Measurements from ENCODE around the gene GPR25. TPM values are rescaled to one million over a fixed set of nuclear protein-coding genes. Genes with fewer than 3 reads are reported as not detected.

GPR25 gene, protein sequence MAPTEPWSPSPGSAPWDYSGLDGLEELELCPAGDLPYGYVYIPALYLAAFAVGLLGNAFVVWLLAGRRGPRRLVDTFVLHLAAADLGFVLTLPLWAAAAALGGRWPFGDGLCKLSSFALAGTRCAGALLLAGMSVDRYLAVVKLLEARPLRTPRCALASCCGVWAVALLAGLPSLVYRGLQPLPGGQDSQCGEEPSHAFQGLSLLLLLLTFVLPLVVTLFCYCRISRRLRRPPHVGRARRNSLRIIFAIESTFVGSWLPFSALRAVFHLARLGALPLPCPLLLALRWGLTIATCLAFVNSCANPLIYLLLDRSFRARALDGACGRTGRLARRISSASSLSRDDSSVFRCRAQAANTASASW
- not detected in 2 replicates for total RNA-seq

DNA sequence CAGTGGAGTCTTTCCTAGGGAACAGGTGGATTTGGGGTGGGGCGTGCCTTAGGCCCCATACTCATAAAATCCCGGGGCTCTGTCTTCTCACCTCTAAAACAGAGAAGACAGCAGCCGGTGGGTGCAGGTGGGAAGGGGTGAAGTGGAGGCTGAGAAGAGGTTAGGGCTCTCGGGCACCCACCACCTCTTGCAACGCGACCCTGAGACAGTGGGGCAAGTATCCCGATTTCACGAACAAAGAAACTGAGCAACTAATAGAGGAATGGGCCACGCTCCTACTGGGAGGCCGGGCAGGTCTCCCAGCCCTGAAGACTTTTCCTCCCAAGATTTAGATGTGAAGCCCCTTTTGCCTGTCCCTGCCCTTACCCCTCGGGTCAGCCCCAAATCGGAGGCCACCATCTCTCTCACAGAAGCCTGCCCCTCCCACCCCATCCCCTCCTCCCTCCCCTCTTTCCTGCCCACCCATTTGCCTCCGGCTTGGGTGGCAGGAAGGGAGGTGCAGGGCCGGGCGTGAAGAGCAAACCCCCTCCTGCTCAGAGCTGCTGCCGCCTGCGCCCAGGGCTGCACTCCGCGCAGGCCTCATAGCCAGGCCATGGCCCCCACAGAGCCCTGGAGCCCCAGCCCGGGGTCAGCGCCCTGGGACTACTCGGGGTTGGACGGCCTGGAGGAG is at the start of gene GPR25:
TSS of gene GPR25 (plus strand) at position 536 of the 670 bp plus-strand sequence. CDS start at position 593, 57 bp downstream.
- no peaks in the 10 kb centered on the region for H3K9me3 Mint-ChIP-seq
- intact Hi-C loops (cut with micrococcal nuclease): no loop called here
- no peak within 1 kb of the TSS for H3K27ac Mint-ChIP-seq
- no peaks in the 10 kb centered on the region for H3K36me3 Mint-ChIP-seq (ENCODE audit: low read depth)
- peaks cover 52% of the 10 kb centered on the region for H3K27me3 Mint-ChIP-seq (ENCODE audit: insufficient read depth)
- H3K4me3 Mint-ChIP-seq: no peak within 1 kb of the TSS
- no peak for DNase-seq (ENCODE audit: low spot score)
- H3K4me1 Mint-ChIP-seq (ENCODE audit: low read depth): peaks cover 10% of the 10 kb centered on the region

DNA sequence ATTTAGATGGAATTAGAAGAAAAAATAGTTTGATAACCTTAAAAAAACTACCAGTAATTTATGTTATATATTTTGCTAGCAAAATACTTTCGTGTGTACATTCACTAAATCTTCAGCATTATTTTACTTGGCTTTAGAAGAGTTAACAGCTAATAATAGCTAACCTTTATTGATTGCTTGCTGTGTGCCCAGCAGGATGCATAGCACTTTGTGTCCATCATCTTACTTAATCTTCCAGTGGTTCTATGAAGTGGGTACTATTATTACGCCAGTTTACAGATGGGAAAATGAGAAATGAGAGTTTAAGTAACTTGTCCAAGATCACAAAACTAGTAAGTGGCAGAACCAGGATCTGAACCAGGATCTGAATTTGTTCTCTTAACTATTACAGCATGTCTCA is 41.7 kb upstream of the GPR25 start:
- Mint-ChIP-seq H3K27me3 (ENCODE audit: insufficient read depth) (peaks cover 8% of the 10 kb centered on the region), H3K27ac (no peak overlapping the region), H3K9me3 (no peaks in the 10 kb centered on the region), H3K4me3 (no peak overlapping the region), H3K36me3 (ENCODE audit: low read depth) (no peaks in the 10 kb centered on the region), H3K4me1 (ENCODE audit: low read depth) (no peaks in the 10 kb centered on the region)
- DNase-seq (ENCODE audit: low spot score): no peak
- intact Hi-C loops (cut with micrococcal nuclease): no loop called here

DNA sequence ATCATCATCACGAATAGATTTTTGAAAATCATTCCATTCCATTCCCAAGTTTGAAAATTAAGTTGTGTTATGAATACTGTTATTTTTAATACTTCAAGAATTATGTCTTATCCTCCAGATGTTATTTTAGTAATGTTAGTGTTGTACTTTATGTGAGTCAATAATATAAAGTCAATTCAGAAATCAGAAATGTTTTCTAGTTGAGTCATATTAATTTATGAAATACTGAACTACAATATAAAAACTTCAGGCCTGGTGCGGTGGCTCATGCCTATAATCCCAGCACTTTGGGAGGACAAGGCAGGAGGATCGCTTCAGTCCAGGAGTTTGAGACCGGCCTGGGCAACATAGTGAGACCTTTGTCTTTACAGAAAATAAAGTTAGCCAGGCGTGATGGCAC is 38.4 kb upstream of the GPR25 start:
- Mint-ChIP-seq H3K36me3 (ENCODE audit: low read depth) (no peaks in the 10 kb centered on the region), H3K4me3 (no peak overlapping the region), H3K27ac (no peak overlapping the region), H3K27me3 (ENCODE audit: insufficient read depth) (peaks cover 8% of the 10 kb centered on the region), H3K4me1 (ENCODE audit: low read depth) (no peaks in the 10 kb centered on the region), H3K9me3 (no peaks in the 10 kb centered on the region)
- no peak for DNase-seq (ENCODE audit: low spot score)
- intact Hi-C loops (cut with micrococcal nuclease): no loop called here

DNA sequence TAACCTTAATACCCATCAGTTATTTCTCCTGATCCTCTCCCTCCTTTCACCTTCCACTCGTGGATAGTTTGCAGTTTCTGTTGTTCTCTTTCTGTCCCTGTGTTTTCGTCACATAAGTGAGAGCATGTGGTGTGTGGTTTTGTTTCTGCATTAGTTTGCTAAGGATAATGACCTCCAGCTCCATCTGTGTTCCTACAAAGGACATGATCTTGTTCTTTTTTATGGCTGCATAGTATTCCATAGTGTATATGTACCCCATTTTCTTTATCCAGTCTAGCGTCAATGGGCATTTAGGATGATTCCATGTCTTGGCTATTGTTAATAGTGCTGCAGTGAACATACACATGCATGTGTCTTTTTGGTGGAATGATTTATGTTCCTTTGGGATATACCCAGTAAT is 36.6 kb upstream of the GPR25 start:
- H3K4me3 Mint-ChIP-seq: no peak overlapping the region
- DNase-seq (ENCODE audit: low spot score): no peak
- intact Hi-C loops (cut with micrococcal nuclease): no loop called here
- peaks cover 3% of the 10 kb centered on the region for H3K27me3 Mint-ChIP-seq (ENCODE audit: insufficient read depth)
- no peak overlapping the region for H3K27ac Mint-ChIP-seq
- H3K4me1 Mint-ChIP-seq (ENCODE audit: low read depth): no peaks in the 10 kb centered on the region
- no peaks in the 10 kb centered on the region for H3K9me3 Mint-ChIP-seq
- no peaks in the 10 kb centered on the region for H3K36me3 Mint-ChIP-seq (ENCODE audit: low read depth)

DNA sequence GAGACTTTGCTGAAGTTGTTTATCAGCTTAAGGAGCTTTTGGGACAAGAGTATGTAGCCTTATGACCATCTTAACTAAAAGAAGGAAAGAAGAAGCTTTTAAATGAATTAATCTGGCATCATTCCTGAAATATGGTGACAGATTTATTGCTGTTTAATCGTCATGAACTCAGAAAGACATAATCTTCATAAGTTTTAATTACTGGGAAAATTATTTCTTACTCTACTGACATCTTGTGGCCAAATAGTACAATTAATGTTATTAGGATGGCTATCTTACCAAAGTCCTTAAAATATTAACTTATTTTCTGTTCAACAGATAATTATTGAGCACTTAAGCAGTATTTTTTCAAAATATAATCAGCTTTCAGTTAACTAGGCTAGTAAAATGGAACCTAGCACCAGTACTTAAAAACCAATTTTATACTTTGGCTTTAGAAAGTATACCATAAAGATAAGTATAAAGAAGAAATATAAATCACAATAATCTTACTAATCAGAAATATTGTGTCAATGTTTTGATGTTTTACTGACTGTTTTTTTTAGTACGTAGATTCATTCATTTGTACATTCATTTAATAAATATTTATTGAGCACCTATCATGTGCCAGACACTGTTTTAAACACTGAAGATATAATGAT is 34.7 kb upstream of the GPR25 start:
- intact Hi-C loops (cut with micrococcal nuclease): no loop called here
- Mint-ChIP-seq H3K9me3 (no peaks in the 10 kb centered on the region), H3K27me3 (ENCODE audit: insufficient read depth) (no peaks in the 10 kb centered on the region), H3K4me3 (no peak overlapping the region), H3K27ac (no peak overlapping the region), H3K36me3 (ENCODE audit: low read depth) (no peaks in the 10 kb centered on the region), H3K4me1 (ENCODE audit: low read depth) (no peaks in the 10 kb centered on the region)
- no peak for DNase-seq (ENCODE audit: low spot score)

DNA sequence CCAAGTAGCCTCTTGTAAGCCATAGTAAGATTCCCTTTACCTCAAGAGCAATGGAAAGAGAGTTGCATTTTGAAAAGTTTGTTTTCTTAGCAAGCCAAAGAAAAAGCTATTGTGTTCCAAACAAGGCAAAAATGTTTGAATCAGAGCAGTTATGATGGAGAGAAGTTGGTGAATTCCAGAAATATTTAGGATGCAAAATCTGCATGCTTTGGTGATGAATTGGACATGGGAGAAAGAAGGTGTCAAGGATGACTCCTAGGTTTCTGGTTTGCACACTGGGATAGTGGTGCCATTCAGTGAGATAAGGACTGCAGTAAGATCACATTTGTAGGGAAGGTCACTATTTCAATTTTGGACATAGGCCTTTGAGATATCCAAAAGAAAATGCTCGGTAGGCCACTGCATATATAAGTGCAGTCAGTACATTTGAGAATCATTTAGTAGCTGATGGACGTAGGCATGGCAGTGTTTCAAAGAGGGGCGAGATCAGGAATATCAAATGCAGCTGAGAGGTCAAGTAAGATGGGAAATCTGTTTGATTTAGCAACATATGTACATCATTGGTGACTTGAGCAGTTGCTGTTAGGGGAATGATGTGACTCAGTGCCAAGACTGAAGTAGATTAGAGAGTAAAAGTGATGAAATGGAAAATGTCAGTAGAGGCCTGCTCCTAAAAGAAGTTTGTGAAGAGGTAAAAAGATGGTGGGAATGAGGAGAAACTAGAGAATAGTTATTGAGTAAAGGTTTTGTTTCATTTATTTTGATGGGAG is 33.9 kb upstream of the GPR25 start:
- no peaks in the 10 kb centered on the region for H3K9me3 Mint-ChIP-seq
- intact Hi-C loops (cut with micrococcal nuclease): no loop called here
- no peaks in the 10 kb centered on the region for H3K36me3 Mint-ChIP-seq (ENCODE audit: low read depth)
- no peak for DNase-seq (ENCODE audit: low spot score)
- H3K4me3 Mint-ChIP-seq: no peak overlapping the region
- H3K27me3 Mint-ChIP-seq (ENCODE audit: insufficient read depth): no peaks in the 10 kb centered on the region
- no peaks in the 10 kb centered on the region for H3K4me1 Mint-ChIP-seq (ENCODE audit: low read depth)
- no peak overlapping the region for H3K27ac Mint-ChIP-seq

DNA sequence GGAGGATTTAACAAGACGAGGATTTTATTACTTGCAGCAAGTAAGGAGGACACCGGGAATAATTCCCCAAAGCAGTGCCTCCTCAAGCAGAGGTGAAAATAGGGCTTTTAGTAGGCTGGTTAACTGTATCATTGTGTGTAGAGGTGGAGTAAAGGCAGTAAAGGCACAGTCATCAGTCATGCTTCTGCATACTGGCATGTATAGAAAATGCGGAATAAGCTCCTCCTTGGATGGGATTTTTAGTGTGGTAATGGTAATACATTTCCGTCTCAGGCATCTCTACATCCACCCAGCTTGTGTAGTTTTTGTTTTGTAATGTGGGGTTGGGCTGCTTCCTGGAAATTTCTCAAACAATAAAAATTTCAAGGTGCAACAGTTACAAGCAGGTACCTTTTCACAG is 27.4 kb upstream of the GPR25 start:
- Mint-ChIP-seq H3K27me3 (ENCODE audit: insufficient read depth) (peaks cover 6% of the 10 kb centered on the region), H3K4me1 (ENCODE audit: low read depth) (no peaks in the 10 kb centered on the region), H3K27ac (no peak overlapping the region), H3K9me3 (no peaks in the 10 kb centered on the region), H3K36me3 (ENCODE audit: low read depth) (no peaks in the 10 kb centered on the region), H3K4me3 (no peak overlapping the region)
- intact Hi-C loops (cut with micrococcal nuclease): no loop called here
- no peak for DNase-seq (ENCODE audit: low spot score)

DNA sequence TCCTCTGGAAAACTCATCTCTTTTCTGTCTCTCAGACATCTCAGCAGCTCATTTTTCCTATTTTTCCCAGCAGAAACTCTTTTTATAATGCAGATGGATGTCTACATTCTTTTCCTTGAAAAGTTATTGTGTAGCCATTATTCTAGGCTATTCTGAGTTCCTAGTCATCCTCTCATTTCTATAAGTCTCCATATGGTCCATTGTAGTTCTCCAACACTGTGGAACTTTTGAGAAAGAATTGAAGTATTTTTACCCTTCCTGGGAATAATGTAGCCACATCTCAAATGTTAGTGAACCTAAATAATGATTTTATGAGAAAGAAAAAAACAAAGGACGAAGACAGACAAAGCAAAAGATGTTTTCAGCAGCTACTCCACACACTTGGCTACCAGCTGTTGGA is 26.4 kb upstream of the GPR25 start:
- no peak overlapping the region for H3K27ac Mint-ChIP-seq
- no peaks in the 10 kb centered on the region for H3K36me3 Mint-ChIP-seq (ENCODE audit: low read depth)
- H3K4me3 Mint-ChIP-seq: no peak overlapping the region
- peaks cover 6% of the 10 kb centered on the region for H3K27me3 Mint-ChIP-seq (ENCODE audit: insufficient read depth)
- H3K9me3 Mint-ChIP-seq: no peaks in the 10 kb centered on the region
- intact Hi-C loops (cut with micrococcal nuclease): no loop called here
- H3K4me1 Mint-ChIP-seq (ENCODE audit: low read depth): no peaks in the 10 kb centered on the region
- no peak for DNase-seq (ENCODE audit: low spot score)

DNA sequence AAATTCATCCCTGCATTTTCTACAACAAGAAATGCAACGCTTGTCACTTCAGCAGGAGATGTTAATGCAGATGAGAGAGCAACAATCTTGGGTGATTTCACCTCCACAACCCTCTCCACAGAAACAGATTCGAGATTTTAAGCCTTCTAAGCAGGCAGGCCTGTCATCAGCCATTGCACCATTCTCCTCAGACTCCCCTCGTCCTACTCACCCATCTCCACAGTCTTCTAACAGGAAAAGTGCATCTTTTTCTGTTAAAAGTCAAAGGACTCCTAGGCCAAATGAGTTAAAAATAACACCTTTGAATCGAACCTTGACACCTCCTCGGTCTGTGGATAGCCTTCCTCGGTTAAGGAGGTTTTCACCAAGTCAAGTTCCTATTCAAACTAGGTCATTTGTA is 23.4 kb upstream of the GPR25 start:
- no peak for DNase-seq (ENCODE audit: low spot score)
- Mint-ChIP-seq H3K36me3 (ENCODE audit: low read depth) (no peaks in the 10 kb centered on the region), H3K27me3 (ENCODE audit: insufficient read depth) (peaks cover 9% of the 10 kb centered on the region), H3K4me1 (ENCODE audit: low read depth) (no peaks in the 10 kb centered on the region), H3K4me3 (no peak overlapping the region), H3K9me3 (no peaks in the 10 kb centered on the region), H3K27ac (no peak overlapping the region)
- intact Hi-C loops (cut with micrococcal nuclease): no loop called here

DNA sequence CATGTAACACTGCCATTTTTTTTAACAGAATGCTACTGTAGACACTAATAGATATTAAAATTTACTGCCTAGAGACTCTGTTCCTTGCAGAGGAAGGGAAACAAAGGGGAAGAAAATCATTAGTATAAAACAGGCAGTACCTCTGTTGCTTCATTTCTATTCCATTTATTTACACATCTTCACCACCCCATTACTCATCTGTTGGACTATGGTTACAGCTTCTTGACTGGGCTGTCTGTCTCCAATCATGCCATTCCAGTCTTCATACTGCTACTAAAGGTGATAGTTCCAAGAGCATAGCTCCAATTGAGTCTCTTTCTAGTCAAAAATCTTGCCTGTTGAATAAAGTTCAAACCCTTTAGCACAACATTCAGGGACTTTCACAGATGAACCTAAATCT is 22.2 kb upstream of the GPR25 start:
- H3K4me1 Mint-ChIP-seq (ENCODE audit: low read depth): no peaks in the 10 kb centered on the region
- no peak for DNase-seq (ENCODE audit: low spot score)
- intact Hi-C loops (cut with micrococcal nuclease): no loop called here

DNA sequence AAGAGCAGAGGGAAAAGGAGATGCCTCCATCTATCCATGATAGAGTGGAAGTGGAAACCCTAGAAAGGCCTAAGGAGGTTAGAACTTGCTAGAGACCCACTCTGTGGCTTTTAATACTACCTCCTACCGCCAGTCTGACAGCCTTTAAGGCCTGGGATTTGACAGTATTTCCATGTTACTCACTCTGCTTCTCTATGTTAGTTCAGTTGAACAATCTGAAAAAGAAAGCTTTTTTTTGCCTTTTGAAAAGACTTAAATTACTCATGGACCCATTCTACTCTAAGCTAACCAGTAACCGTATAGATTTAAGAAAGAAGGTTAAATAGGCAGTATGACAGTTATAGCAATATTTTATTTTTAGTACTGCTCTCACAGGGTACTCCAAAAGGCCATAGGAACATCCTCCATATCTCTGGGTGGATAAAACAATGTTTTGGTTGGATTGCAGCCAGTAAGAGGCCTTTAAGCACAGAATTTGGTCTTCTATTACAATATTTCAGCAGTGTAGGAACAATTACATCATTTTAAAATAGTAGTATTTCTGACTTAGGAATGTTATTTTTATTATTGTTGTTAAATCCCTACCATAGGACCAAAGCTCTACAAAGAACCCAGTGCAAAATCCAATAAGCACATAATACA is 15.9 kb upstream of the GPR25 start:
- H3K27me3 Mint-ChIP-seq (ENCODE audit: insufficient read depth): no peaks in the 10 kb centered on the region
- H3K4me3 Mint-ChIP-seq: no peak overlapping the region
- DNase-seq (ENCODE audit: low spot score): no peak
- H3K4me1 Mint-ChIP-seq (ENCODE audit: low read depth): no peaks in the 10 kb centered on the region
- intact Hi-C loops (cut with micrococcal nuclease): no loop called here
- H3K27ac Mint-ChIP-seq: no peak overlapping the region
- no peaks in the 10 kb centered on the region for H3K9me3 Mint-ChIP-seq
- H3K36me3 Mint-ChIP-seq (ENCODE audit: low read depth): no peaks in the 10 kb centered on the region

More for the DNA sequence above, 22.2 kb upstream of the GPR25 start:
- Mint-ChIP-seq H3K36me3 (ENCODE audit: low read depth) (no peaks in the 10 kb centered on the region), H3K4me3 (no peak overlapping the region), H3K27me3 (ENCODE audit: insufficient read depth) (peaks cover 9% of the 10 kb centered on the region), H3K9me3 (no peaks in the 10 kb centered on the region), H3K27ac (no peak overlapping the region)

DNA sequence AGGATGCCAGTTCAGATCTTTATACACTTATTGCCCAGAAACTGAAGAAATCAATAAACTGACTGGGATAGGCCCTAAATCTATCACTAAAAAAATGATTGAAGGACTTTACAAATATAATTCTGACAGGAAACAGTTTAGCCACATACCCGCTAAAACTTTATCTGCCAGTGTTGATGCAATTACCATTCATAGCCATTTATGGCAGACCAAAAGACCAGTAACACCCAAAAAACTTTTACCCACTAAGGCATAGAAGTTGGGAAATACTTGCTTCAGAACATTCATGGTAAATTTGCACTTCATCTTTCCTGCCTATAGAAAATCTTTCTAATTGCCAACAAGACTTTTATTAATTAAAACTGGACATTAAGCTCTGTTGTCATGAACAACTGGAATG is 15.0 kb upstream of the GPR25 start:
- intact Hi-C loops (cut with micrococcal nuclease): no loop called here
- peaks cover 7% of the 10 kb centered on the region for H3K4me1 Mint-ChIP-seq (ENCODE audit: low read depth)
- H3K9me3 Mint-ChIP-seq: no peaks in the 10 kb centered on the region
- H3K27ac Mint-ChIP-seq: no peak overlapping the region
- peaks cover 3% of the 10 kb centered on the region for H3K27me3 Mint-ChIP-seq (ENCODE audit: insufficient read depth)
- H3K36me3 Mint-ChIP-seq (ENCODE audit: low read depth): no peaks in the 10 kb centered on the region
- DNase-seq (ENCODE audit: low spot score): no peak
- no peak overlapping the region for H3K4me3 Mint-ChIP-seq

Data from activated T-helper 1 cell treated with anti-CD3 and anti-CD28 coated beads, Interleukin-12 subunit alpha, Interleukin-12 subunit beta, Interleukin-2, Interleukin-4 antibody, amounts not matched to agents 30 ng/mL and 10 ng/mL and 1 ng/mL, durations not matched to agents 14 hours and 24 hours and 36 hours (primary cell).